NCI-H510A (cell line): Measurements from ENCODE around the gene SMIM45.

Experiments
- DNase-seq: peaks from one replicate; lab custom pipeline; 2025; lab: John Stamatoyannopoulos, UW

SMIM45 gene

DNA sequence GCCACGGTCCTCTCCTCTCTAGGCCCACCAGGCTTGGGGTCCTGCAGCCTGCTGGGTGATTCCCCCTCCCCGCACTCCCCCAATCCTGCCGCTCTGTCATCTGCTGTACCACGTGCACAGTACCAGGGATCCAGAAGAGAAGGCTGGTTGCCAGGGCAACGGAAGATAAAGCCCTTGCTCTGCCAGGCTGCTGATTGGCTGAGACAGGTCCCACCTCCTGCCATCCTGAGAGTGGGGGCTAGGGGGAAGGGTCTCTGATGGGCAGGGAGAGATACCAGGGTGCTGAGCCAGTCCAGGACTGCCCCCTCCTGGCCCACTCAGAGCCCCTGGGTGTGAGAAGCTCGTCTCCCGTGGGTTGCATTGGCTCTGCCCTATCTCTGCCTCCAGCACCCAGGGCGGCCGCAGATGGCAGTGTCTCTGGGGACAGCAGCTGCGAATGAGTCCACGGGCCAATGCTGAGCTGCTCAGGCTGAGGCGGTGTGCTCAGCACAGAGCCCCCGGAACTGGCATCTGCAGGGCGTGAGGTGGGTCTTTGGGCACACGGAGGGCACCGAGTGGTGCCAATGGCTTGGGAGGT lies at the start of gene SMIM45:
SMIM45 (plus strand) TSS at position 253 of the 577 bp plus-strand sequence.
- no peak for DNase-seq

DNA sequence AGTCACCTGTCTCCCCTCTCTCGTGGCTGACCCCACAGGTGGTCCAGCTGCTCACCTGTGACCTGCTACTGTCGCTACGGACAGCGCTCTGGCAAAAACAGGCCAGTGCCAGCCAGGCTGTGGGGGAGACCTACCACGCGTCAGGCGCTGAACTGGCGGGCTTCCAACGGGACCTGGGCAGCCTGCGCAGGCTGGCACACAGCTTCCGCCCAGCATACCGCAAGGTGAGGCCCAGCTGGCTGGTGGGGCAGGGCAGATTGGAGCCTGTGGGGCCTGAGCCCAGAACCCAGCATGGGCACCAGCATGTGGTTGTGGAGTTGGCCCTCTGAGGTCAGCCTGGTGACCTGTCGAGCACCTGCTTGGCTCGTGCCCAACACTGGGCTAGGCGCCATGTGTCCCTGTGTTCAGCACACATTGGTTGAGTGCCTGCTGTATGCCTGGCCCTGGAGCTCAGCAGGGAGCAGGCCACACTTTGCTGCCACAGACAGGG lies 49.0 kb upstream of the SMIM45 start:
- no peak for DNase-seq

DNA sequence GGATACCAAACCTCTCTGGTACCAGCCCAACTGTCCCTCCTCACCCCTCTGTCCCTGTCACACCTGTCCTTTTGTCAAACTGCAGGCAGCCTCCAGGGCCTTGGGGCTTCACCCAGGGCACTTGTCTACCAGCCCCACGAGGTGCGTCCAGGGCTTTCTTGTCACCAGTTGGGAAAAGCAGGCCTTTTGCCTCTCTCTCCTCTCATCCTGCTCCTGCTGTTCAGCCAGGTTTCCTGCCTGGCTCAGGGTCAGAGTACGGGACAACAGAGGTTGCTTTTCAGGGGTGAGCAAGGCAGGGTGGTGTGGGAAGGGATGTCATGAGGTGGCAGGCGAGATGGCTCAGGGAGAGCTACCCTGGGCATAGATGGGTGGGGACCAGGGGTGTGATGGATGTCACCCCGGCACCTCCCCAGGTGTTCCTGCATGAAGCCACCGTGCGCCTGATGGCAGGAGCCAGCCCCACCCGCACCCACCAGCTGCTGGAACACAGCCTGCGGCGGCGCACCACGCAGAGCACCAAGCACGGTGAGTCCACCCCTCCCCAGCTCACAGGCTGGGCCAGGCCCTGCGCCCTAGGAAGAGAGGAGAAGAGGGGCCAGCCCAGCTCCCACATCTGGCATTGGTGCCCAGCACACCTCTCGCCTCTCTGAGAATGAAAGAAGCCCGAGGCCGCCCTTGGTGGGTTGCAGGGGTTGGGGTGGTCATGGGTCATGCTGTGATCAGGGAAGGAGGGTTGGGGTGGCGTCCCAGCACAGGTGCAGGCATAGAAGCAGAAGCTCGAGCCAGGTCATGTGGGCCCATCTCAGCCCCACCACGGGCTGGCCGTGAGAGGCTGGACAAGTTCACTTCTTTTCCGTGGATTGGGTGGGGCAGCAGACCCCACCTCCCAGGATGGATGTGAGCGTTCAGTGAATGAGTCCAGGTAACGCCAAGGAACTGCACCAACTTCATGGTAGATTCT lies 47.2 kb upstream of the SMIM45 start:
- DNase-seq = no peak

DNA sequence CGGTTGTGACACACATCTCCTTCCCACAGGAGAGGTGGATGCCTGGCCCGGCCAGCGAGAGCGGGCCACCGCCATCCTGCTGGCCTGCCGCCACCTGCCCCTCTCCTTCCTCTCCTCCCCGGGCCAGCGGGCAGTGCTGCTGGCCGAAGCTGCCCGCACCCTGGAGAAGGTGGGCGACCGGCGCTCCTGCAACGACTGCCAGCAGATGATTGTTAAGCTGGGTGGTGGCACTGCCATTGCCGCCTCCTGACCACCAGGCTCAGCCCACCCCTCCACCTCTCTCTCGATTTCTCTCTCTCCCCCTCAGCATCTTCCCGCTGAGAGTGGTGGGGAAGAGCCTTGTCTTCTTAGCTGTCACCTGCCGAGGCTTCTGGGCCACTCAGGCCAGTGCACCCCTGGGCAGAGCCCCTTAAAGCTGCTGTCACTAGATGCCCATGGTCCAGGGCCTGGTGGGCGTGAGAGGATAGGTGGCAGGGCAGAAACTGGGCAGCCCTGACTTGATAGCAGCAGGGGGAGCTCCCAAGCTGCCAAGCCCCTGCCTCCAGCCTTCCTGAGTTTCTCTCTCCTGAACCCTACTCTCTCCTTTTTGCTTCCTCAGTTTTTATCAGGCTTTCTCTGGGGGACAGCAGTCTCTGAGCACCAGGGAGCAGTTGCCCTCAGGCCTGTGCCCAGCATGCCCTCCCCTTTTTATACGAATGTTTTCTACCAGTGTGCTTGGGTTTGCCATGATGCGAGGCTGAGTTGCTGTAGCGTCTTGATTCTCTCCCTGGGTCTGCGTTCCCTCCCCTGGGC lies 46.3 kb upstream of the SMIM45 start:
- no peak for DNase-seq

DNA sequence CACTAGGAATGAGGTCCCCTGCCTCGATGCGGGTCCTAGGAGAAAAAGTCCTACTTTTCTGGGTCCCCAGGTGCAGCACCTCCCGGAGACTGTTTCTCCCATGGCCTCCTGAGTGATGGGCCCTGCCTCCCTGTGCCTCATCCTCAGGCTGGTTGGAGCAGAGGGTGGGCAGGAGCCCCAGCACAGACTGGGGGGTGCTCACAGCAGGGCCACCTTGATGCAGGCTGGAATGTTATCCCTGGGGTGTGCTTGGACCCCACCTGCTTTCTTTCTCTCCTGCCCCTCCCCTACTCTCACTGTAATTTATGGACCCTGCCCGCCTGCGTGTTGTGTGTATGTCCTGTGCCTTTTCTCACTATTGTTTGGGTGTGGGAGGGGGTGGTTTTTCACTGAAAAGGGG lies 45.1 kb upstream of the SMIM45 start:
- no peak for DNase-seq

DNA sequence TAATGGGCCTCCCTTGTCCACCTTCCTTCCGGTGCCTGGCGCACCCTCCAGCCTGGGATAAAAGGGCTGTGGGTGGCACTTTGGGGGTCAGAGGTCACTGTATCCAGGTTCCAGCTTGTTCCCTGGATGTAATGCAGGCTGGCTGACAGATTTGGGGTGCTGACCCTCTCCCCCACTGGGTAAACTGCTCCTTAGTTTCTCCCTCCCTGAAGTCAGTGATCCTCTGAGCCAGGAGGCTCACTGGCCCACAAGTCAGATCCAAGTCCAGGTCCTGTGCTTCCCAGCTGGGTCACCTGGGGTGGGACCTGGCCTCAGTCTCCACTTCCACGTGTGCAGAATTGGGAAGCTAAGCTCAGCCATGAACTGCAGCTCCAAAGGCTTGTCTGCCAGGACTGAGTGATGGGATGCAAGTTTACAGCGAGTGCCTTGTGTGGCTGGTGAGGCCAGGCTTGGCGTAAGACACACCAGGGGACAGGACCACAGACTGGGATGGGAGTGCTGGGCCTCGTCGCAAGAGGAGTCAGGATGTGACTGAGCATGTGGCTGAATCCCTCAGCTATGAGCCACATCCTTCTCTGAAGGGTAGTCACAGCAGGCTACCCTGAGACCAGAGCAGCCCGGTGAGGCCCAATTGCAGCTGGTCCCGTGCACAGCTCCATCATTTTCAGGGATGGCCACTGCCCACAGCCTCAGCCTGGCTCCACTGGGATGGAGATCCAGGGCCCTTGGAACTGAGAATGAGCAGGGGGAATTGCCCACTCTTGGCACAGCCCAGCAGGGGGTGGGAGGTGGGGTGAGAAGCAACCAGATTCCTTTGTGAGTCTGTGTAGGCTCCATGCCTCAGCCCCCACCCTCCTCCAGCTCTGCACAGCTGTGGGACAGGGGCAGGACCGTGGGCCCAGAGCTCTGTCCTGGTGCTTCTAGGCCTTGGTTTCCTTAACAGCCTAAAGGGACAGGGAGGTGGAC lies 44.2 kb upstream of the SMIM45 start:
- no peak for DNase-seq

DNA sequence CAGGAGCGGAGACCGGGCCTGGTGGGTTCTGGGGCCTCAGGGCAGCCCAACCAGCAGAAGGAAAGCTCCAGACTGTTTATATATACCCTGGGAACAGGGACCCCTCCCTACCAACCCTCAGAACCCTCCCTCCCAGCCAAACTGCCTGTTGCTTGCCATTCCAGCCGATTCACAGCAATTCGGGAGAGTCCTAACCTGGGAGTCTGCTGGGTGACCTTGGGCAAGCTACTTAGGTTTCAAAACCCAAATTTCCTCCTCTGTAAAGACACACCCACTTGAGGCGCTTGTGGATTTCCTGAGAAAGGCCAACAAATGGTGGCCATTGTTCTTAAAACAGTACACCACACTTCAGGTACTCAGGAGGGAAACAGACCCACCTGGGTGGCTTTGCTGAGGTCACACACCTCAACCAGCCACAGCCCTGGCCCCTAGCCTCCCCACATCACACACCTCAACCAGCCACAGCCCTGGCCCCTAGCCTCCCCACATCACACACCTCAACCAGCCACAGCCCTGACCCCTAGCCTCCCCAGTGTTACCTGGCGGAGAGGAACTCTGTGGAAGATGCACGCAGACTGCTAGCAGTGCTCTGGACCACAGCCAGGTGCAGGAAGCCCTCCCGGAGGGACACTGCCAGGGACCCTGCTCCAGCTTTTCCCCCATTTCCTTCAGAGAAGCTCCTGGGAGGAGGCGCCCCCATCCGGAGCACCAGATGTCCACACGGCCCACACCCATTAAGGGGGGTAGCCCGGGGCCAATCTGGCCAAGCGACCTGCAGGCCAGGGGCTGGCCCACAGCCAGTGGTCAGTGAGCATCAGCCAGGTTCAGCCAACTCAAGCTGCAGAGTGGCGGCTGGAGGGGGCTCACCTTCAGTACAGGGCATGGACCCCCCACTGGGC lies 43.3 kb upstream of the SMIM45 start:
- DNase-seq = no peak

DNA sequence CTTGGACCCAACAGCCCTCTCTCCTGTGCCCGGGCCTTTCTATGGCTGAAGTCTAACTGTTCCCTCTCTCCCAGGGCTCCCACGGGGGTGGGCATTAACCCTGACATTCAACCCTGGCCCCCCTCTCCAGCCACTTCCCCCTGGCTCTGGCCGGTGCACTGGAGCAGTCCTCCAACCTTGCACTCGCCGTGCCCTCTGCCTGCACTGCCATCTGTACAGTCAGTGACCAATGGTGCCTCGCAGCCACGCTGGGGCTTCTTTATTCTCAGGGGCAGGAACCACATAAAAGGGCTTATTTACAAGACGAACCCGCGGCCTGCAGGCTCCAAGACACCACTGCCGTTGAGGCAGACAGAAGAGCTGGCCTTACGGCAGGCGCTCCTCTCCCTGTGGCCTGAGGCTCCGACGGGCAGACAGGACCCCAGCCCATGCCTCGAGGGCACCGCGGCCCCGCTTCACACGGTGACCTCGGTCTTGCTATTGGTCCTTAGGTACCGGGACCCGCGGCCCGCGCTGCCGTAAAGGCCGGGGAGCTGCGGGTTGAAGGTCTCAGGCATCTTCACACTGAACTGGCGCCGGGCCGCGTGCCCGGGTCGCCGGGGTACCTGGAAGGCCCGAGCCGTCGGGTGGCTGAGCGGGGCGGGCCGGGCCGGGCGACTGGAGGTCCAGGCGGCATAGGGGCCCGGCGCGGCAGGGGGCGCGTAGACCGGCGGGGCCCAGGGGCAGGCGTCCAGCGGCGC lies 42.5 kb upstream of the SMIM45 start:
- DNase-seq = no peak

DNA sequence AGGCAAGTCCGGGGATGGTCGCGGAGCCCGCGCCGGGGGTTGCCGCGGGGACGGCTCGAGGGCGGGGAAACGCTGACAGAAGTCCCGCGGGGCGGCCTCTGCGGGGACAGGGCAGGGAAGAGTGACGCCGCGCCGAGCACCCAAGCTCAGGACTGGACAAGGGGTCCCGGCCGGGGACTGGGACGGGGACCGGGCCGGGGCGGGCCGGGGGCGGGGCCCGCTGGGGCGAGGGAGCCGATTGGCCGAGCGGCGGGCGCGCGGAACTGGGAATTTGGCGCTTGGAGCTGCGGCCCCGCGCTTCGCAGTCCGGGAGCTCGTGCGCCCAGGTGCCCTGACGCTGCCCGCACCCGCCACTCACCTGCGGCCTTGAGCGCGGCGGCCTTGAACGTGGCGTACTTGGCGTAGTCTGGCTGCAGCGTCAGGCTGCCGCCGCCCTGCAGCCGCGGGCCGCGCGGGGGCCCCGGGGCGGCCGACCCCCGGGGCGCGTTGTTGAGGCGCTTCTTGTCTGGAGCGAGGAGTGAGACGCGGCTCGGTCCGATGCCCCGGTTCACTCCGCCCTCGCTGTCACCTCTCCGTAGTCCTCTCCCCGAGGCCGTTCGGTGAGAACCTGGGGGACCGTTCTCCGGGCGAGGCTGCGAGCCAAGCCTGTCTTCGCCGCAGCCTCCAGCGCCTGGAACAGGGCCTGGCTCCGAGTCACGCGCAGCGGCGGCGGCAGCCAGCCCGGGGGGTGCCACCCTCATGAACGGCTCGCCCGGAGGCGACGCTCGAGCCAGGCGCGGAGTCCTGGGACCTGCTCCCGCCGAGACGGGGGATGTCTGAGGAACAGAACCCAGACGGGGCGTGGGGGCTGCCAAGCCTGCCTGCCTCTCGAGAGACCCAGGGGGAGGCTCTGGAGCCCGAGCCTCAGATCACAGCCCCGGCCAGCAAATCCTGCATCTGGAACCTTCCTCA lies 41.6 kb upstream of the SMIM45 start:
- no peak for DNase-seq

DNA sequence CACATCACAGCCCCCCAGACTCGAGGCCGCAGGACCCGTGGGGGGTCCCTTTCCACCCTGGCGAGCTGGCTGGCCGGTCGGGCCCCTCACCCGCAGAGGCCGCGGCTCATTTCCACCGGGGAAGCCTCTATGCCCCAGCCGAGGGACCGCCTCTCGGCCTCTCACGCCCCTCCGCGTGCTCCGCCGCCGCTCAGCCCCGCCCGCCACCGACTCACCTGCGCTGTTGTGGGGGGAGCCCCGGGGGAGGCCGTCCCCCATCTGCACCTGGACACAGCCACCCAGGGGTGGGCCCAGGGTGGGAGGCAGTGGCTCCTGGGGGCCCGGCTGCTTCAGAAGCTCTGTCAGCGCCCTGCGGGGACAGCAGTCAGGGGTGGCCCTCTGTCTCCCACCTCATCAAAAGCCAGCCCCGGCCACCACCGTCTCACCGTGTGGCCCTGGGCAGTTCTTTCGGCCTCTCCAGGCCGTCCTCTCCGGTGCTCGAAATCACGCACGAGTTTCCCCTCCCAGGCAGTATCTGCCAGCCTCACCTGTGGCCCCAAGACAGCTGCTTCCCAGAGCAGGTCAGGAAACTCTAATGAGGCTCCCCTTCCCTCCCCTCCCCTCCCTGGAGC lies 40.8 kb upstream of the SMIM45 start:
- no peak for DNase-seq

DNA sequence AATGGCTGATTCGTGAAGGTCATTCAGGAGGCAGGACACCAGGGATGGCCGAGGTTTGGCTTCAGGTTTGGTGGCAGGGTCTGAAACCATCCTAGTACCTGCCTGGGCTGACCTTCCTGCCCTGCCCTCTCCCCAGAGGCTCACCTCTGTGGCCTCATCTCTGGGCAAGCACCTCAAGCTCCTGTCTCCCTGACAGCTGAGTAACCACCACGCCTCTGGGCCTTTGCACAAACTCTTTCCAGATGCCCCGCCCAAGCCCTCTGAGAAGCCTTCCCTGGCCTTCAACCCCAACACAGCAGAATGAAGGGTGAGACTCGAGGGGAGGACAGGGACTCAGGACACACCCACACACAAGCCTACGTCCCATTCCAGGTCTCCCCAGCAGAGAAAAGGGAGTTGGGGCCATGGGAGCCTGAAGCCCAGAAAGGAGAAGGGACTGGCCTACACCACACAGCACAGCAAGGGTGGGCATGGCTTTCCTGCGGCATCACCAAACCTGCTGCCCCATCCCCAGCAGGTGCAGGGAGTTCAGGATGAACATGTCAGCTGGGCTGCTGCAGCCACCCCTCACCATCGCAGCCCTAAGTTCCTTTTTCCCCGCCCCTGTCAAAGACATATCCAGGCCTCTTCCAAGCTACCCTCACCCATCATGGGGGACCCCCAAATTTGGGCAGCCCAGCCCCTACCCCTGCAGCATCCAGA lies 39.5 kb upstream of the SMIM45 start:
- DNase-seq = no peak

DNA sequence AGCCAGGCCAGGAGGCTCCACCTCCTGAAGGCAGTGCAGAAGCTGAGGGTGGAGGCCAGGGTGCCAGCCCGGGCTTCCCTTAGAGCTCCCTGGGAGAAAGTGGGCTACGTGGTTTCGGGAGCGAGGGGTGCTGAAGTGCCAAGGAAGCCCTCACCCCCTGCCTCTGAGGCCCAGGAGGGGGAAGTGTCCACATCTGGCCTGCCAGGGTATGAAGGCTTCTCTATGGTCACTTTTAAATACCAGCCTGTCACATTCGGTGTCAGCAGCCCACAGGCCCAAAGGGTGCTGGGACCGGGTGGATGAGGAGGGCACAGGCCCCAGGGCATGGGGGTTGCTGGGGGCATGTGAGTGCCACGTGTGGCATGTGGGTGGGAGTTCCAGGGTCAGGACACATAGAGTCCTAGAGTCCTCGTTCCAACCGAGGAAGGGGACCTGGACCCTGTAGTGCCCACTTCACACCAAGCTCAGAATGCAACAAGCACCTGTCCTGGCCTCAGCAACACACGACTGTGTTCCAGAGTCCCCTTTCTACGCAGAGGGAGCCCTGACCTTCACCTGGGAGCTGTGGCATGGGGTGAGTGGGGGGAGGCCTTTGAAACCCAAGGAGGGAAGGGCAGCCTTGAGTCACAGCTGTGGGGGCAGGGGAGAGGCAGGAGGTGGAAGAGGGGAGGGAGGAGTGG lies 38.8 kb upstream of the SMIM45 start:
- no peak for DNase-seq

DNA sequence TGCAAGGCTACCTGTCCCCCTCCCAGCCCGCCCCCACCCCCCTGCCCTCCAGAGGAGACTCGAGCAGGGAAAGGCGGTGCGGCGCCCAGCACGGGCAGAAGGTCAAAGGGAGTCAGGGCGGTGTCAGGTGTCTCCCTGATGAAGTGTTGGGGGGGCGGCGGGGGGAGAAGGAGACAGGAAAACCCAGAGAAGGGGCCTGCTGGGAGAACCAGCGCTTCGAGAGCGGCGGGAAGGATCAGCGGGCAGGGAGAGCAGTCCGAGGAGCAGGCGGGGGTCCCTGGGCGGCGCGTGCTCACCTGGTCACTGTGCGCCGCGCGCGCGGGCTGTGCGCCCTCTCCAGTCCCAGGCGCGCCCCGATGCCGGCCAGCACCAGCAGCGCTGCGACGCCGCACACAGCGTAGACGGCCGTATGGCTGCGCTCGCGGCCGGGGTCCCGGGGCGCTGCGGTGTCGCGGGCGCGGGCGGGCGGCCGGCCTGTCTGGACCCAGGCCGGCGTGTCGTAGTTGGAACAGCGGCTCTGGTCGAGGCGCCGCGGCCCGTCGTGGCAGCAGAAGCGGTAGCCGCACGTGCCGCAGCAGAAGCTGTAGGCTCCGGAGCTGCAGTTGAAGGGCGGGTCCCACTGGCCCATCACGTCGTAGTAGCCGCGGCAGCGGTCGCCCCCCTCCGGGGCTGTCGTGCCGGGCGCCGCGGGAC lies 38.0 kb upstream of the SMIM45 start:
- no peak for DNase-seq

DNA sequence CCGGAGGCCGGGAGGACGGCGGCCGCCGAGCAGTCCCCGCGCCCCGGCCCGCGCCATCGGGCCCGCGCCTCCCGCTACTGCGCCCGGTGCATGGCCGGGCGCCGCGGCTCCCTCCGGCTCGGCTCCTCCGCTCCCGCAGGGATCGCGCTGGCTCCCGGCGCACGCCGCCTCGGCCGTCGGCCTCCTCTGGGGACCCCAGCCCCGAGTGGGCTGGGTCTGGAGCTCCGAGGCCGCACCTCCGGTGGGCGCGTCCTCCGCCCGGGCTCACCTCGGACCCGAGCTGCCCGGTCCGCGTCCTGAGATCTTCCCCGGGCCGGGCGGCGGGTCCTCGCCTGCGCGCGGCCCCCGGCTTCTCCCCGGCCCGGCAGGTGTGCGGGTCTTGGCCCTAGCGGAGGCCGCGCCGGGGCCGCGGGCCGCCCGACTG lies 37.3 kb upstream of the SMIM45 start:
- no peak for DNase-seq

DNA sequence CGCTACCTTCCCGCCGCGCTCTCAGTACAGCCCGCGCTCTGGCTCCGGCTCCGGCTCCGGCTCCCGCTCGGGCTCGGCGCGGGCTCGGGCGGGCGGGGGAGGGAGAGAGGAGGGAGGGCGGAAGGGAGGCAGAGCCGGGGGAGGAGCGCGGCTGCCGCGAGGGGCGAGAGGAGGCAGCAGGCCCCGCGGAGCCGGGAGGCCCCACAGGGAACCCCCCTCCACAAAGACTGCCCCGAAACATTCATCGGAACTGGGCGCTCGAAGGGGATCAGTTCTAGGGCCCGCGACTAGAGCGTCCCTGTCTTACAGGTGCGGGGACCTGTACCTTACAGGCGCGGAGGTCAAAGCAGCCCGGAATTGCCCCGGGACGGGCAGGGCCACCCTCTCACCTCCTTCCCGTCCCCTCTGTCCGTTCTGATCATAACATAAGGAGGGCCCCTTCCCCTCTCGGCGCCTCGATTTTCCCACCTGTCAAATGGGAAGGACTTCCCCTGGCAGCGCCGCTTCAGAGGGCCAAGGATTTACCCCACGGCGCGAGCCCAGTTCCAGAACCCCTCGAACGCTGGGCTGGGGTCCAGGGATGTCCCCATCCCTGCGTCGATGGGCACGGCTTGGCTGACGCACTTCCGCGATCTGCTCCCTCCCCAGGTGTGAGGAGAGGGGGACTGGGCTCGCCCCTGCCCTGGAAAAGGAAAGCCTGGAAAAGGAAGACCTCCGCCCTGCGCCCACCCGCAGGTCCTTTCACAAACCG lies 36.7 kb upstream of the SMIM45 start, which contains the start of gene SHISA8:
SHISA8 (minus strand) TSS at position 40 of the 751 bp plus-strand sequence. CDS start 407 bp downstream, outside the sequence.
- DNase-seq = no peak
